Immature natural killer cell (primary cell): ENCODE results near the gene TFF2. TPM values are rescaled to one million over a fixed set of nuclear protein-coding genes. Genes with fewer than 3 reads are reported as not detected.

Experiments used
- DNase-seq, 3 donors: peaks; one replicate each; pipeline ENCODE4 v3.0.0; 2022; ENCODE audit warnings: mixed read lengths in 1 of 3
- H3K27ac Mint-ChIP-seq, 6 donors: one replicate each; pipeline ENCODE4 v1.8.0; 2020; ENCODE audit warnings: mixed read lengths in 6 of 6, mild to moderate bottlenecking in 5 of 6, inconsistent platforms in 4 of 6, moderate library complexity in 3 of 6
- H3K27me3 Mint-ChIP-seq, 3 donors: one replicate each; pipeline ENCODE4 v1.8.0; 2020 to 2021; ENCODE audit warnings: low read depth in 3 of 3, mild to moderate bottlenecking in 3 of 3, mixed read lengths in 3 of 3, moderate library complexity in 3 of 3, inconsistent platforms in 1 of 3
- H3K36me3 Mint-ChIP-seq, 3 donors: one replicate each; pipeline ENCODE4 v1.8.0; 2020; ENCODE audit warnings: mixed read lengths in 3 of 3, inconsistent platforms in 2 of 3, mild to moderate bottlenecking in 2 of 3
- H3K4me1 Mint-ChIP-seq, 2 donors: one replicate each; pipeline ENCODE4 v1.8.0; 2020; ENCODE audit warnings: inconsistent platforms in 2 of 2, mild to moderate bottlenecking in 2 of 2, mixed read lengths in 2 of 2, moderate library complexity in 1 of 2
- H3K4me3 Mint-ChIP-seq, 5 donors: one replicate each; pipeline ENCODE4 v1.8.0; 2020; ENCODE audit warnings: mild to moderate bottlenecking in 5 of 5, mixed read lengths in 5 of 5, inconsistent platforms in 3 of 5, moderate library complexity in 3 of 5
- H3K9me3 Mint-ChIP-seq, 6 donors: one replicate each; pipeline ENCODE4 v1.8.0; 2020; ENCODE audit warnings: mild to moderate bottlenecking in 6 of 6, mixed read lengths in 6 of 6, inconsistent platforms in 4 of 6, moderate library complexity in 3 of 6
- polyA plus RNA-seq, 3 donors: library from polyadenylated mRNA; unstranded; fragments of 300-500 nt; fragmentation: Illumina TruSeq; gene quantifications; one replicate each; pipeline ENCODE4 v1.2.3, GENCODE V29; 2021

TFF2 gene
- polyA plus RNA-seq, 3 donors from 2014 or later, result not detected

- Mint-ChIP-seq H3K27me3 (peaks cover 4 to 14% (median 5%) of the 10 kb centered on the region in 3 donors), H3K4me1 (peaks cover 2 to 11% of the 10 kb centered on the region in 2 donors), H3K27ac (no peak overlapping the region), H3K4me3 (no peak overlapping the region), H3K9me3 (peaks cover 2 to 16% (median 13%) of the 10 kb centered on the region in 6 donors), H3K36me3 (peaks cover 4 to 18% (median 12%) of the 10 kb centered on the region in 3 donors)
- DNase-seq, result no peak
These were observed 5.3 kb upstream of the TFF2 start for GRCh38 chr21:42356046-42356445.

DNA sequence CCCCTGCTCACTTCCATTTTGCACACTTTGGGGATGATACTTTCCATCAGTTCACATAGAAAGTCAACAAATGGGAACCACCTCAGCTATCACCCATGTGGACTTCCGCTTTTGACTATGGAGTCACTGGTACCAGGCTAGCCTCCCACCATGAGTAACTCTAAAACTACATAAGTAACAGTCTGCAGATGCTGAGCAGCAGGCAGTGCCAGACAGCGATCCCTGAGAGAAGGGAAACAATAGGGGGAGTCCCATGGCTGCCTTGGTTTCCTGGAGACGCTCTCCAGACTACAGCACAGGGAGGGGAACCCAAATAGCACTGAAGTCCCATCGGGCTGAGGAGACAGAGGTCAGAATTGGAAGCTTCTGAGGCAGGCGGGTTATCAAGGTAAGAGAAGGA lies 2.8 kb upstream of the TFF2 start:
- H3K4me3 Mint-ChIP-seq, result no peak overlapping the region
- H3K4me1 Mint-ChIP-seq, result no peaks in the 10 kb centered on the region
- no peak for DNase-seq
- no peak overlapping the region for H3K27ac Mint-ChIP-seq
- H3K27me3 Mint-ChIP-seq, result peaks cover 5 to 9% (median 8%) of the 10 kb centered on the region in 3 donors
- H3K36me3 Mint-ChIP-seq, result peaks cover 4 to 18% (median 12%) of the 10 kb centered on the region in 3 donors
- peaks cover 2 to 16% (median 13%) of the 10 kb centered on the region in 6 donors for H3K9me3 Mint-ChIP-seq

DNA sequence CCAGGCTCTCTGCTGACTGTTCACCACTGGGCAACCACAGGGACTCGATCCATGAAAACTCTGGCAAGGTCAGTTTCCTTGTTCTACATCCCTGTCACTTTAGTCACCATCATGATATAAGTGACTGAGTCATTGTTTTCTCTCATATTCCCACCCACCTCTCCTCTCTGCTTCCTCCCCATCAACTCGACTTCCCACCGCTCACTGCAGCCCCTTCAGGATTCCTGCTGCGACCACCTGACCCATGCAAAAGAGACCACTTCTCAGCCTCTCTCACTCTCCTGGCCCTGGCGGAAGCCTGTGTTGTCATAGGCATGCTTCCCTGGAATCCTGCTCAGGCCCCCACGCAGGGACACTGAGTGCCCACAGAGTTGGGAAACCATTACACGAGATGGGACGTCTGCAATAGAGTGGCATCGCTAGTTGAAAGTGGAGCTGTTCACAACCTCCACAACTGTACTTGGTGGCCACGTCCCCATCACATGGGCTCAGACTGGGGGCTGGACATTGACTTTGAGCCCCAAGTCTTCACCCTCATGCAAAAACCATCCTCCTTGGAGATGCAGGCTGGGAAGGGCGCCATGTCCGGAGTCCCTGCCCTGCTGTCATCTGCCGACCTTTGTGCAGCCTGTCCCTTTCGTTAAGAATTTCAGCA lies 1.8 kb upstream of the TFF2 start:
- H3K27me3 Mint-ChIP-seq, result peaks cover 5 to 10% (median 6%) of the 10 kb centered on the region in 3 donors
- H3K27ac Mint-ChIP-seq, result no peak overlapping the region
- H3K4me3 Mint-ChIP-seq, result no peak overlapping the region
- no peaks in the 10 kb centered on the region for H3K4me1 Mint-ChIP-seq
- H3K36me3 Mint-ChIP-seq, result peaks cover 4 to 18% (median 12%) of the 10 kb centered on the region in 3 donors
- H3K9me3 Mint-ChIP-seq, result peaks cover 2 to 16% (median 13%) of the 10 kb centered on the region in 6 donors
- DNase-seq, result no peak

- no peak for DNase-seq
- peaks cover 5 to 13% (median 6%) of the 10 kb centered on the region in 3 donors for H3K27me3 Mint-ChIP-seq
- H3K4me1 Mint-ChIP-seq, result no peaks in the 10 kb centered on the region
- peaks cover 2 to 16% (median 12%) of the 10 kb centered on the region in 6 donors for H3K9me3 Mint-ChIP-seq
- no peak overlapping the region for H3K4me3 Mint-ChIP-seq
- peaks cover 4 to 18% (median 12%) of the 10 kb centered on the region in 3 donors for H3K36me3 Mint-ChIP-seq
- no peak overlapping the region for H3K27ac Mint-ChIP-seq
These were observed 1.0 kb upstream of the TFF2 start for GRCh38 chr21:42351626-42352440.

- H3K27ac Mint-ChIP-seq, result no peak overlapping the region
- no peak for DNase-seq
- H3K27me3 Mint-ChIP-seq, result peaks cover 3 to 13% (median 5%) of the 10 kb centered on the region in 3 donors
- H3K4me1 Mint-ChIP-seq, result no peaks in the 10 kb centered on the region
- H3K4me3 Mint-ChIP-seq, result no peak overlapping the region
- H3K9me3 Mint-ChIP-seq, result peaks cover 2 to 13% (median 9%) of the 10 kb centered on the region in 6 donors
- peaks cover 4 to 18% (median 8%) of the 10 kb centered on the region in 3 donors for H3K36me3 Mint-ChIP-seq
These were observed 380 bp downstream of the TFF2 start for GRCh38 chr21:42350318-42350910.

DNA sequence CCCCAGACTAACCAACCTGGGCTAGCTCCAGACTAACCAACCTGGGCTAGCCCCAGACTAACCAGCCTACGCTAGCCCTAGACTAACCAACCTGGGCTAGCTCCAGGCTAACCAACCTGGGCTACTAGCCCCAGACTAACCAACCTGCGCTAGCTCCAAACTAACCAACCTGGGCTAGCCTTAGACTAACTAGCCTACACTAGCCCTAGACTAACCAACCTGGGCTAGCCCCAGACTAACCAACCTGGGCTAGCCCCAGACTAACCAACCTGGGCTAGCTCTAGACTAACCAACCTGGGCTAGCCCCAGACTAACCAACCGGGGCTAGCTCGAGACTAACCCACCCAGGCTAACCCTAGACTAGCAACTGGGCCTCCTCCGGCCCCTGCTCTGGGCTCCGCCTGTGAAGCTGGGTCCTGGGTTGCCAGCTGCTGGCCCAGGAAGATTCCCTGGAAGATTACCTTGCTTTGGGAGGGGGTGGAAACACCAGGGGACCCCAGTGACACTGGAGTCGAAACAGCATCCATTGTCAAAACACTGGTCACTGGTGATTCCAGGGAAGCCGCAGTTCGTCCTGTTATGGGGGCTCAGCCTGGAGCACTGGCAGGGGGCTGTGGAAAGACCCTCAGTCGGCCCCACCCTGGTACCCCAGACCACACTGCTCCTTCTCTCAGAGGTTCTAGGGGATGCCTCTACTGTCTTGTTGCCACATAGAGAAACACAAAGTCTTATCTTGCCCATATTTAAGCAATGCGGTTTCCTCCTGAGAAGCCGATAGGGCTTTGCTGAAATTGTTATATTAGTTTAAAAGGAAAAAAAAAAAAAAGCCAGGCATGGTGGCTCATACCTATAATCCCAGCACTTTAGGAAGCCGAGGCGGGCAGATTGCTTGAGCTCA lies 1.1 kb downstream of the TFF2 start:
- no peaks in the 10 kb centered on the region for H3K4me1 Mint-ChIP-seq
- H3K27ac Mint-ChIP-seq, result no peak overlapping the region
- no peak overlapping the region for H3K4me3 Mint-ChIP-seq
- H3K36me3 Mint-ChIP-seq, result peaks cover 4 to 13% (median 4%) of the 10 kb centered on the region in 3 donors
- peaks cover 4 to 13% (median 7%) of the 10 kb centered on the region in 3 donors for H3K27me3 Mint-ChIP-seq
- no peak for DNase-seq
- peaks cover 2 to 6% (median 4%) of the 10 kb centered on the region in 6 donors for H3K9me3 Mint-ChIP-seq

- Mint-ChIP-seq H3K27me3 (peaks cover 0 to 13% (median 4%) of the 10 kb centered on the region in 3 donors), H3K27ac (no peak overlapping the region), H3K4me3 (no peak overlapping the region), H3K36me3 (peaks cover 0 to 9% (median 0%) of the 10 kb centered on the region in 3 donors), H3K4me1 (no peaks in the 10 kb centered on the region), H3K9me3 (peaks cover 0 to 2% (median 0%) of the 10 kb centered on the region in 6 donors)
- DNase-seq, result no peak
These were observed 2.0 kb downstream of the TFF2 start for GRCh38 chr21:42348762-42349161.

GRCh38 chr21:42347601-42348327 lies 3.0 kb downstream of the TFF2 start:
- DNase-seq, result no peak
- Mint-ChIP-seq H3K27me3 (peaks cover 0 to 13% (median 6%) of the 10 kb centered on the region in 3 donors), H3K36me3 (no peaks in the 10 kb centered on the region), H3K9me3 (no peaks in the 10 kb centered on the region), H3K4me3 (no peak overlapping the region), H3K4me1 (no peaks in the 10 kb centered on the region), H3K27ac (no peak overlapping the region)

GRCh38 chr21:42346866-42347600 lies 3.8 kb downstream of the TFF2 start:
- no peak overlapping the region for H3K27ac Mint-ChIP-seq
- H3K9me3 Mint-ChIP-seq, result no peaks in the 10 kb centered on the region
- DNase-seq, result no peak
- H3K4me1 Mint-ChIP-seq, result no peaks in the 10 kb centered on the region
- peaks cover 0 to 13% (median 6%) of the 10 kb centered on the region in 3 donors for H3K27me3 Mint-ChIP-seq
- no peak overlapping the region for H3K4me3 Mint-ChIP-seq
- H3K36me3 Mint-ChIP-seq, result no peaks in the 10 kb centered on the region

GRCh38 chr21:42346441-42346840 lies 4.4 kb downstream of the TFF2 start:
- Mint-ChIP-seq H3K4me1 (no peaks in the 10 kb centered on the region), H3K27ac (no peak overlapping the region), H3K4me3 (no peak overlapping the region), H3K36me3 (no peaks in the 10 kb centered on the region), H3K27me3 (peaks cover 0 to 10% (median 6%) of the 10 kb centered on the region in 3 donors), H3K9me3 (no peaks in the 10 kb centered on the region)
- no peak for DNase-seq

GRCh38 chr21:42344631-42345030 lies 6.2 kb downstream of the TFF2 start:
- Mint-ChIP-seq H3K9me3 (no peaks in the 10 kb centered on the region), H3K27me3 (peaks cover 0 to 6% (median 5%) of the 10 kb centered on the region in 3 donors), H3K36me3 (no peaks in the 10 kb centered on the region), H3K4me3 (no peak overlapping the region), H3K4me1 (no peaks in the 10 kb centered on the region), H3K27ac (no peak overlapping the region)
- DNase-seq, result no peak

GRCh38 chr21:42343963-42344510 lies 6.8 kb downstream of the TFF2 start:
- Mint-ChIP-seq H3K4me1 (no peaks in the 10 kb centered on the region), H3K27ac (no peak overlapping the region), H3K27me3 (peaks cover 0 to 6% (median 5%) of the 10 kb centered on the region in 3 donors), H3K4me3 (no peak overlapping the region), H3K9me3 (no peaks in the 10 kb centered on the region), H3K36me3 (no peaks in the 10 kb centered on the region)
- DNase-seq, result no peak
